8988T (cell line): ENCODE data around the gene ZSCAN29.
"Not testable (repeated sequence)": the region's sequence is repeated elsewhere in the genome, so short reads cannot be mapped to it uniquely, and the experiment has no call there.

Experiments
- DNase-seq: peaks from one replicate; pipeline ENCODE4 v3.0.0; 2011

Gene ZSCAN29

GRCh38 chr15:43370975-43371974, at the start of gene ZSCAN29, which contains the start of gene TUBGCP4:
Gene ZSCAN29, minus strand, starts transcription at chr15:43371043. Its CDS starts 1,130 bp downstream, at chr15:43369913.
Gene TUBGCP4, plus strand, starts transcription at chr15:43371101. Its CDS starts 254 bp downstream, at chr15:43371355.
- DNase-seq, result peak; percentile 70

DNA sequence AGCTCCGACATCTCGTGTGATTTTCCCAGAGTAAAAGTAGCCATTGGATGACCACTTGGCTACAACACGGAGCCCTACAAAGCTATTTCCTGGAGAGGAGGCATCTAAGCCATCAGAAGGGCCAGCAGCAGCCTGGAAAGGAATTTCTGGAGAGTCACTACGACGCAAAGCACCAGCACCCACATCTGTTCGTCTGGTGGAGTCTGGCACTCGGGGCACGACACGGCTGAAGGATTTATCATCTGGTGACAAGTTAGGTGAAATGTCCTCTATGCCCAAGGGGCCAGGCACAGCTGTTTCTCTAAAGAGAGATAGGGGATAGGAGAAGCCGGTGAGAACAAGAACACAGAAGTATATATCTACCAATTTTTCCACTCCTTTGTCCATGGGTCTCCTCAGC, 49.6 kb upstream of the ZSCAN29 start:
- no peak for DNase-seq

DNA sequence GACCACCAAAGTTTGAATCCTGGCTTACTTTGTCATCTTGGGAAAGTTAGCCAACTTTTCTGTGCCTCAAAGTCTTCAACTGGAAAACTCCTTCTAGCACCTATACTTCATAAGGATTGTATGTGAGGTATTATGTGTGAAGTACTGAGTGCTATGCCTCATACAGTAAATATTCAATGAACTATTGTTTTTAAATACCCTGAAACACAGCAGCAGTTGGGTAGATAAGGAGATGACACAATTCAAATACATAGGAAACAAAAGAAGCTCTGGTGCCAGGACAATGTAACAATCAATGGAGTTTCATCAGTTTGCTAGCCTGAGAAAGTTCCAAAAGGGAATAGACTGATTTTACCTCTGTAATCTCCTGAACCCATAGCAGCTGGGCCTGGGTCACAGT, 43.4 kb upstream of the ZSCAN29 start:
- no peak for DNase-seq

GRCh38 chr15:43412096-43412495, 41.3 kb upstream of the ZSCAN29 start:
- DNase-seq, result no peak

DNA sequence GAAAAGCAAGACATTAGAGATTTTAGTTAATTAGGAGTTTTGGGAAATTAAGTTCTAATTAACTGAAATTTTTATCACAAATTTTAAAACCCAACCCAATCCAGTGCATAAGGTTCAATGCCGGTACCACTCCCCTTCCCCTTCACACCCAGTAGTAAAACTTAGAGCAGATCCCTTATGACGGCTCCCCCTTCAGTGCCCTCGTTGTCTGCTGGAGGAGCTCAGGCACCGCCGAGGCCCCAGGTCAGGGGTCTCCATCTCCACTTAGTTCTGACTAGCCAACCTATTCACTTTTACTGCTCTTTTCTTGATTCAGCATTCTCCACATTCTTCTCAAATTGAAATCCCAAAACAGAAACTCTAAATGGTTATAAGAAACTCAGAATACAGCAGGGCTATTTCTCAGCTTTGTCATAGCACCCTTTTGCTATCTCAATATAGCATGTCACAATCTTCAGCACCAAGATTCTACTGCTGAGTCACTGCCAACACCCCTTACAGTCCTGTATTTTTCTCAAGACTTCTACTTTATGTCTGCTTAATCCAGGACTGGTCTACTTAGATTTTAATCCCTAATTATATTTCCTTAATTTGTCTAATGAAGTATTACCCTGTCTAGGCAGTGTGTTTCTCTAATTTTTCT, 39.9 kb upstream of the ZSCAN29 start:
- DNase-seq, result no peak

DNA sequence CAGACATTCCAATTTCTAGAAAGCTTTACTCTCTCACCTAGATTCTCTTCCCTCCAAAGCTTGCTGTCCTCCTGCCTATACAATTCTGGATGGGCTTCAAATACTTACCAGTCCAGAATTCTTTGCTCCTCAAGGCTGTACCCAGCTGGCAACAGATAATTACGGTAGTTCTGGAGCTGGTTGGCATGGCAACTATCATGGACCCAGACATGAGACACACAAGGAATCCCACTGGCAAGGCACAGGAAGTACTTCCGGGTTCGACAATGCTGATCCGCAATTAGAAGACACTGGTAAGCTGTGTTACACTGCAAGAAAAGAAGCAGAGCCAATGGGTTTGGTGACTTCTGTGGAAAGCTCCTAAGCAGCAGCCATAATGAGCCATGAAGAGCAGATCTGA, 37.9 kb upstream of the ZSCAN29 start:
- no peak for DNase-seq

GRCh38 chr15:43406808-43407207, 36.0 kb upstream of the ZSCAN29 start:
- no peak for DNase-seq

GRCh38 chr15:43406189-43406588, 35.3 kb upstream of the ZSCAN29 start:
- DNase-seq, result no peak

DNA sequence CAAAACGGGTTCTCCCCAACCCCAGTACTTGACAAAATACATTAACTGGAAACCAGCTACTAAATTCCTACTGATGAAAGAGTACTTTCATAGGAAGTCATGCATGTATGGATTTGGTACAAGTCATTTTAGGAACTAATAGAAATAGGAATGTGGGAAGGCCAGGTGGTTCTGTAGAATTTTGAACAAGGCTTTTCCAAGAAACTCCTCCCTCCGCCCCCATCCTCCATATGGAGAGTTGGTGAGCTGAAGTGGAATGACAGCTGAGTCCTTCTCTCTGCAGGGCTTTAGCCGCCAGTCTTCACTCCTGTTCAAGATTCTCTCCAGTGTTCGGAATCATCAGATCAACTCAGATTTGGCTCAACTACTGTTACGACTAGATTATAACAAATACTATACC, 33.3 kb upstream of the ZSCAN29 start:
- DNase-seq, result no peak

DNA sequence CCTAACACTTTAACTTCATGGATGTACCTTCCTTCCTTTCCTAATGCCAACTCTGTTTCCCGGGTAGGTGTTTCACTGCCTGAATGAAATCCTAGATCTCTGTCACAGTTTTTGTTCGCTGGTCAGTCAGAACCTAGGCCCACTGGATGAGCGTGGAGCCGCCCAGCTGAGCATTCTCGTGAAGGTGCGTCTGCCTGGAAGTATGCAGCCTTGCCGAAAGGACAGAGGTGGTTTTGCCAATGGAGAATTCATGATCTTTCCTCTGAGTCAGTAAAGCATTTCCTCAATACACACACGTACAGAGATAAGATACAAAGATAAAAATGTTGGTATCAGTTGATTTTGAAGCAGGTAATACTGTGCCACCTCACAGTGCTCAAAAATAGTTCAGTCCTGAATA, 32.8 kb upstream of the ZSCAN29 start:
- DNase-seq, result no peak

DNA sequence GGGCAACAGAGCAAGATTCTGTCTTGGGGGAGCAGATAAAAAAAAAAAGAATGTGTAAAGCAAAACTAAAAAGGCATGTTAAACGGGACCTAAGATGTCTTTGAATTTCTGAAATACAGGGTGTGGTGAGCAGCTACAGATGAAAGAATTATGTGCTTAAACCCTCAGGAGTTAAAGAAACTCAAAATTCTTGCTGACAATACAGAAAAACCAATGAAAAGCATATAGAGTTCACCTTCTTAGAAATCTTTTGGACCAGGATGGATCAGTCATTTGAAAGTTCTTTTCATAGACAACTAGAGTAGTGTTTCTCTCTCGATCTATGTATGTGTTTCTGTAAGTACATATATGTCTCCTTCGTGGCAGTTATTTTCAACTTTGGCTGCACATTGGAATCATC, 31.4 kb upstream of the ZSCAN29 start:
- DNase-seq, result no peak

- not testable (repeated sequence) for DNase-seq
Measured at GRCh38 chr15:43393592-43393991, 22.7 kb upstream of the ZSCAN29 start.

DNA sequence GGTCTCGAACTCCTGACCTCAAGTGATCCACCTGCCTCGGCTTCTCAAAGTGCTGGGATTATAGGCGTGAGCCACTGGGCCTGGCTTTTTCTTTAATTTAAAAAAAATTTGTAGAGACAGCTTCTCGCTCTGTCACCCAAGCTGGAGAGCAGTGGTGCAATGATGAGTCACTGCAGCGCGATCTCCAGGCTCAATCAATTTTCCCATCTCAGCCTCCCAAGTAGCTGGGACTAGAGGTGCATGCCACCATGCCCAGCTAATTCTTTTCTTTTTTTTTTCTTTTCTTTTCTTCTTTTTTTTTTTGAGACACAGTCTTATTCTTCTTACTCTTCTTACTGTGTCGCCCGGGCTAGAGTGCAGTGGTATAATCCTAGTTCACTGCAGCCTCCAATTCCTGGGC, 19.9 kb upstream of the ZSCAN29 start:
- no peak for DNase-seq

GRCh38 chr15:43383070-43383469, 12.2 kb upstream of the ZSCAN29 start:
- no peak for DNase-seq

DNA sequence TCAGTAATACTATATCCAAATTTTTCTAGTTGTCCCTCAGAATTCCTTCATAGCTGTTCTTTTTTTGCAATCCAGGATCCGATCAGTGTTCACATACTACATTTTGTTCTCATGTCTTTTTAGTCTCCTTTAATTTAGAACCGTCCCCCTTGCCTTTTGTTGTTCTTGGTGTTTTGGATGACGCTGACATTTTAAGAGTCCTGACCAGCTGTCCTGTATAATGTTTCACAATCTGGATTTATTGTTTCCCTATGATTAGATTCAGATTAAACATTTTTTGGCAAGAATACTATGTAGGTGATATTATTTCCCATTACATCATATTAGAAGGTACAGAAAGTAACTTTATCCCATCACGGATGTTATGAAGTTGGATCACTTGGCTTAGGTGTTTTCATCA, 11.5 kb upstream of the ZSCAN29 start:
- DNase-seq, result no peak

GRCh38 chr15:43378601-43379000, 7.8 kb upstream of the ZSCAN29 start:
- DNase-seq, result no peak

DNA sequence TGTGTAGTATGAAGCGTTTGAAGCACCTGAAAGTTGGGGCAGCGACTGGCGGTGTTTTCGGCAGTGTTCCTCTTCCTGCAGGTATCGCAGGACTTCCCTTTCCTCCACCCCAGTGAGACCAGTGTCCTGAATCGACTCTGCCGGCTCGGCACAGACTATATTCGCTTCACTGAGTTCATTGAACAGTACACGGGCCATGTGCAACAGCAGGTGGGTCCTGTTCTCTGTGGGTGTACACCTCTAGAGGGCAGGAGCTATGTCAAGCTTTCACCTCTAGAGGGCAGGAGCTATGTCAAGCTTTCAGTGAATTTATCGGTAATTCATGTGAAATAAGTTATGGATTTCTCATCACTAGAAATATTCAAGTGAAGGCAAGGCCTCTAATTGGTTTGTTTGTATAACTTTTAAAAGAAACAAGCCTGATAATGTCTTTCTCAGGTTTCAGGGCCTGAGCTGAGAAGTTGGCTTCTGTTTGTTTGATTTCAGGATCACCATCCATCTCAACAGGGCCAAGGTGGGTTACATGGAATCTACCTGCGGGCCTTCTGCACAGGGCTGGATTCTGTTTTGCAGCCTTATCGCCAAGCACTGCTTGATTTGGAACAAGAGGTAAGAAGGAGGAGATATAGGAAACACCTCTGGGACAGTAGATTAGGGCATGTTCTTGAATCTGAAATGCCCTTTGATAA, 5.3 kb upstream of the ZSCAN29 start:
- DNase-seq, result no peak

- no peak for DNase-seq
Measured at GRCh38 chr15:43370310-43370974, 401 bp downstream of the ZSCAN29 start.

- DNase-seq, result no peak
Measured at GRCh38 chr15:43361313-43361903, 9.4 kb downstream of the ZSCAN29 start.

DNA sequence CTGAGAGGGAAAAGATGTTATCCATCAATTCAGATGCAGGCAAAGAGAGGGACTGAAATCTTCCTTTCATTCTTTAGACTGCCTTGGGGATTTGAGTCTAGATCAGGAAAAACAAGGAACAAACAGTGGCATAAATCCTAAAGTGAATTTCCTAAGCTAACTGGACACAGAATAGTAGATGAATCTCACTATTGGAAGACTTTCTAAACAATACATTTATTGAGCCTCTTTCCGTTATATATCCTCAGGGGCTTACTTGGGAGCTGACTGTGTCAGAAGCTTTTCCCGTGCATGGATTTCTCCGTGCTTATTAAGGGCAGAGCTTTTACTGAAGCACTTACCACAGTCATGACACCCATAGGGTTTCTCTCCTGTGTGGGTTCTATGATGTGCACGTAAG, 10.0 kb downstream of the ZSCAN29 start:
- DNase-seq, result no peak

- DNase-seq, result no peak
Measured at GRCh38 chr15:43352693-43353382, 18.0 kb downstream of the ZSCAN29 start.

- DNase-seq, result no peak
Measured at GRCh38 chr15:43347114-43347513, 23.7 kb downstream of the ZSCAN29 start.
